Hepatocyte (in vitro differentiated cells): ENCODE data around the gene TRNP1.

Source experiments
- CTCF ChIP-seq: fragments of 200-600 bp; sonication (generic); IDR thresholded peaks from 2 replicates; pipeline ENCODE4 v1.5.1; 2016; ENCODE audit warnings: antibody characterized with exemption, mild to moderate bottlenecking; ENCODE audit not compliant: poor library complexity
- EZH2 ChIP-seq: fragments of 200-600 bp; sonication (generic); IDR thresholded peaks from 2 replicates; pipeline ENCODE4 v1.6.1; 2016; ENCODE audit warnings: antibody characterized with exemption, mild to moderate bottlenecking, borderline replicate concordance
- EZH2phosphoT487 ChIP-seq: fragments of 200-600 bp; sonication (generic); IDR thresholded peaks from one replicate; pipeline ENCODE4 v1.6.1; 2018; ENCODE audit warnings: antibody characterized with exemption, mild to moderate bottlenecking, low read depth, moderate library complexity; ENCODE audit not compliant: unreplicated experiment, severe bottlenecking

- no peak for TF ChIP-seq CTCF
- no peak for TF ChIP-seq EZH2phosphoT487
- no peak for TF ChIP-seq EZH2
These were observed 44.0 kb downstream of the TRNP1 start for GRCh38 chr1:27037518-27037917.
